GM19467 (cell line): ENCODE measurements around the gene DENND5A.
"Not testable (repeated sequence)": the region's sequence is repeated elsewhere in the genome, so short reads cannot be mapped to it uniquely, and the experiment has no call there.

Experiments
- ATAC-seq: cut with Tn5 transposase; IDR thresholded peaks from one replicate; pipeline ENCODE4 v1.9.1; 2021; ENCODE audit warnings: mild to moderate bottlenecking, moderate library complexity; ENCODE audit not compliant: unreplicated experiment

DENND5A gene

GRCh38 chr11:9179141-9179540 is 86.0 kb downstream of the DENND5A start:
- ATAC-seq: no peak

GRCh38 chr11:9178716-9179115 is 86.4 kb downstream of the DENND5A start:
- ATAC-seq: no peak

- no peak for ATAC-seq
Observed at GRCh38 chr11:9177438-9178091, 87.6 kb downstream of the DENND5A start.

- ATAC-seq: no peak
Observed at GRCh38 chr11:9176550-9176949, 88.6 kb downstream of the DENND5A start.

- no peak for ATAC-seq
Observed at GRCh38 chr11:9176136-9176535, 89.0 kb downstream of the DENND5A start.

- no peak for ATAC-seq
Observed at GRCh38 chr11:9172389-9172788, 92.8 kb downstream of the DENND5A start.

- no peak for ATAC-seq
Observed at GRCh38 chr11:9170450-9170849, 94.7 kb downstream of the DENND5A start.

- ATAC-seq: no peak
Observed at GRCh38 chr11:9169595-9170295, 95.4 kb downstream of the DENND5A start.

GRCh38 chr11:9161991-9162390 is 103.2 kb downstream of the DENND5A start:
- ATAC-seq: not testable (repeated sequence)

GRCh38 chr11:9160166-9160565 is 105.0 kb downstream of the DENND5A start:
- ATAC-seq: no peak

GRCh38 chr11:9158898-9159391 is 106.2 kb downstream of the DENND5A start:
- ATAC-seq: no peak

- no peak for ATAC-seq
Observed at GRCh38 chr11:9155930-9156329, 109.2 kb downstream of the DENND5A start.

GRCh38 chr11:9153651-9154050 is 111.5 kb downstream of the DENND5A start:
- no peak for ATAC-seq

GRCh38 chr11:9151631-9152030 is 113.5 kb downstream of the DENND5A start:
- no peak for ATAC-seq

- ATAC-seq: no peak
Observed at GRCh38 chr11:9150926-9151325, 114.2 kb downstream of the DENND5A start.

- ATAC-seq: no peak
Observed at GRCh38 chr11:9150501-9150900, 114.6 kb downstream of the DENND5A start.

- no peak for ATAC-seq
Observed at GRCh38 chr11:9148727-9149126, 116.4 kb downstream of the DENND5A start.

- no peak for ATAC-seq
Observed at GRCh38 chr11:9148035-9148434, 117.1 kb downstream of the DENND5A start.

GRCh38 chr11:9146477-9146876 is 118.7 kb downstream of the DENND5A start:
- no peak for ATAC-seq

GRCh38 chr11:9145283-9145682 is 119.9 kb downstream of the DENND5A start:
- ATAC-seq: no peak

- ATAC-seq: no peak
Observed at GRCh38 chr11:9144828-9145227, 120.3 kb downstream of the DENND5A start.

- no peak for ATAC-seq
Observed at GRCh38 chr11:9143721-9144120, 121.4 kb downstream of the DENND5A start.
